Middle frontal gyrus (tissue), 1 donor: ENCODE results near the gene KAT8.

ENCODE experiments used
- DNase-seq: peaks from one replicate; pipeline ENCODE4 v3.0.0-alpha.2; 2015; ENCODE audit warnings: low spot score; ENCODE audit errors: extremely low spot score

Gene KAT8

DNA sequence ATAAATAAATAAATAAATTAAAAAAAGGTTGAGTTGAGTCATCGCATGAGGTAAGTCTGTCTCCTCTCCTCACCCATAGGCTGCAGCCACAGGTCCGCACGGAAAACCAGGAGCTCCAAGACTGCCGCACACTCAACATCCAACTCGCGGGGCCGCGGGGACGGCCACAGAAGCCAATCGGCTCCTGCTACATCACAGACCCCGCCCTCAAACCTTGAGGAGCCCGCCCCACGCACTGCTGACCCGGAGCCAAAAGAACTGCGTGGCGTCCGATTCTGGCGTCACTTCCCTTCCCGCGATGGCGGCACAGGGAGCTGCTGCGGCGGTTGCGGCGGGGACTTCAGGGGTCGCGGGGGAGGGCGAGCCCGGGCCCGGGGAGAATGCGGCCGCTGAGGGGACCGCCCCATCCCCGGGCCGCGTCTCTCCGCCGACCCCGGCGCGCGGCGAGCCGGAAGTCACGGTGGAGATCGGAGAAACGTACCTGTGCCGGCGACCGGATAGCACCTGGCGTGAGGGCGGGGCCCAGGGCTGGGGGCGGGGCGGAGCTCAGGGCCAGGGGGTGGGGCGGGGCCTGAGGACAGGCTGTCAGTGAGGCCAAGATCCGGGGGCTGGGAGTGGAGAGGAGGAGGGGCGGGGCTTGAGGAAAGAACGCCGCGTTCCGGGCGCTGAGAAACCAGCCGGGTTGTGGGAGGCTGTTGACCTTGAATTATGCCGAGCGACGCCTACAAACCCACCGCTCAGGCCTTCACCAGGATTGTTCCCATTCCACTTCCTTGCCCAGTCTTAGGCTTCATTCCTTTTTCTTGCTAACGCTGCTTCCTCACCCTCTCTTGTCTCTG, at the start of gene KAT8:
Gene KAT8, plus strand, starts transcription at position 281 of the 839 bp plus-strand sequence. Its CDS starts 18 bp downstream, at position 299.
- peak; percentile 97 for DNase-seq

DNA sequence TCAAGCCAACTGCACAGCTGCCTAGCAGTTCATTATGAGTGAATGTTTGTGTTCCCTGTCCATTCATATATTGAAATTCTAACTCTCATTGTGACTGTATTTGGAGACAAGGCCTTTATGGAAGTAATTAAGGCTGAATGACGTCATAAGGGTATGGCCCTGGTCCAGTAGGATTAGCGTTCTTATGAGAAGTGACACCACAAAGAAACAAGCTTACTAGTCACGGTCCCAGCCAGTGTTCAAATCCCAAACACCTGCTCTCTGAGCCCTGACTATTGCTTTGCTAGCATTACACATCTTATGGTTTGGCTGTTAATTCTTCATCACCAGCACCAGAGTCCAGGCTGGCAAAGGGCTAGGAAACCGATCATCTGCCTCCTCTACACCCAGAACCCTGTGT, 45.6 kb upstream of the KAT8 start:
- no peak for DNase-seq

DNA sequence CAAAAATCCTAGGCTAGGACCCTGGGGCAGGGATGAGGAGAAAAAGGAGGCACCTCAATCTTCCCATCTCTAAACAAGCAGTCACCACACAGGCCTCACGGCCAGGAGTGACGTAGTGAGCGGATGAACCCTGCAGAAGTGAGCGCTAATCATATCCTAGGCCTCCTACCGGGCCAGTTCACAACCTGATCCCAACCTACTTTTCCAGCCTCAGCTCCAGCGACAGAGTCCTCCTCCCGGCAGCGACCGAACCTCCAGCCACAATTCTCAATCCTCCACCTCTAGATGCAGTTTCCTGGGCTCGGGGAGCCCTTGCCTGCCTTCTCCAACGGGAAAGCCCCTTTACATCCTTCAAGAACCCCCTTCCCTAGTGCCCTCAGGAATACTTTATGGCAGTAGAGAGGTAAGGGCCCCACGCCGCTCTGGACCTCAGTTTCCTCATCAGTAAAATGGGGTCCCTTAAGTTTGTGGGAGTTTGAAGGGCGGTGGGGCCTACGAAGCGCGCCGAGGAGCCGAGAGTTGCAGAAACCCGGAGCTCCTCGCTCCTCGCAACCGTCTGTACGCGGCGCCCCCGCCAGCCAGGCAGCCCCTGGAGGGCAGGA, 44.8 kb upstream of the KAT8 start:
- no peak for DNase-seq

DNA sequence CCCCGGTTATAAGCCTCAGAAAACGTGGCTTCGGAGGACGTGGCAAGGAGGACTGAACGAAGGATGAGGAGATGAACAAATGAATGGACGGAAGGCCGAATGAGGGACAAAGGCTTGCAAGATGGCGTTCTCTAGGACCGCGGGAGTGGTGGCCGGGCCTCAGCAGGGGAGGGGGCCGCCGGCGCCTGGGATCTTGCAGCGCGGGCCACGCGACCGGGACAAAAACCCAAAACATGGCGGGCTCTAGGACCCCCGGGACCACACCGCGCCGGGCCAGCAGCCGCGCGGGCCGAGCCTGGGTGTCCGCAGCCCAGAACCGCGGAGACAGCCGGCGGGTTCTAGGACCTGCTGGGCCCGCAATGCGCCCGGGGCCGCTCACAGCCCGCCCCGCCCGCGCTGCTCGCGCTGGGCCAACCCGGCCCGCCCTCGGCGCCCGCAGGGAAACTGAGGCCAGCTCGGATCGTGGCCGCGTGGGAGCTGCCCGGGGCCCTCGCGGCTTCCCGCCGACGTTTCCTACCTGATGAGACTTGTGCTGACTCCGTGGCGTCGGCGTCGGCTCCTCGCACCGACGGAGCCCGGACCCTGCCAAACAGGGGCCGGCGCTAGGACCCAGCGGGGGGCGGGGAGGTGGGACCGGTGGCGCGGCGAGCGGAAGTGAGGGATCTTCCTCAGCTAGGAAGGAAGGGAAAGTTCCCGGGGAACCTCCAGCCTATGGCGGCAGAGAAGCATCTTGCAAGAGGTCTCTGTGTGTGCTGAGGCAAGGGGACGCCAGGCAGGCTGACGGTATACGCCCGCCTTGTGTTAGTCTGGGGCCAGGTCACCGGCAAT, 44.1 kb upstream of the KAT8 start:
- DNase-seq: peak; percentile 82

DNA sequence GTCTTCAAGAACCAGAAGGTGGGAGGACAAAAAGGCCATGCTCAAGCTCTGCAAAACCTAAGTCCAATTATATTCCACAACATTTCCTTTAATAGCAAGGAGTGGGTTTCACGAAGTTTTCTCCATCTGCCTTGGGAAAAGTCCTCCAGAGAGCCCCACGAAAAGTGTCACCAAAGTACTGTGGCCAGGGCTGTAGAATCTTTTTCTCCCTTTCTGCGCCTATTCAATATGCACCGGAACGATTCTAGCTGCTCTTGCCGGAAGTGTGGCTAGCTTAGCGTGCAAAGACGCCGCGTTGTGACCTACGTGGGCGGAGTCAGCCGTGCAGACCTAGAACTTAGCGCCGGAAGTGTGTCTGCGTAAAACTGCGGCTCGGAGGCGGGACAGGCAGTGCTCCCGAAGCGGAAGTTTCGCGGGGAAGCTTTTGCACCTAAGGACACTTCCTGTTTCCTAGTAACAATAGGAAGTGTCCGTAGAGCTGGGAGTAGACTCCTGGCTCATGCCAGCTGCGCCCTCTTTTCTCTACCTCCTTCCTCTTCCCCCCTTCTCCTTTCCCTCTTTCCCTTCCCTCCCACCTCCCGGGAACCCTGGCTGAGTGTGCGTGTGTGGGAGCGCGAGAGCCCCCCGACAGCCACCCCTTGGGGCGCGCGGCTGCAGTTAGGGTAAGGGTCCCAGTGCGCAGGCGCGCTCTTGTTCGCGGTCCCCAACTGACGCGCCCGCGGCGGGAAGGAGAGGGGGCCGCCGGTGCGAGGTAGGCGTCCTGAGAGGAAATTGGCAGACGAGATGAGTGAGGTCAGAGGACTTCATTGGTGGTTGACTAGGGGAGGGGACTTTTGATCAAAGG, 43.3 kb upstream of the KAT8 start, which contains the start of the genes ZNF646 and ZNF668:
Gene ZNF646, plus strand, starts transcription at position 453 of the 844 bp plus-strand sequence. CDS start 1,903 bp downstream, outside the sequence.
Gene ZNF668, minus strand, starts transcription at position 271 of the 844 bp plus-strand sequence. CDS start 9,781 bp downstream, outside the sequence.
- peak; percentile 100 for DNase-seq

DNA sequence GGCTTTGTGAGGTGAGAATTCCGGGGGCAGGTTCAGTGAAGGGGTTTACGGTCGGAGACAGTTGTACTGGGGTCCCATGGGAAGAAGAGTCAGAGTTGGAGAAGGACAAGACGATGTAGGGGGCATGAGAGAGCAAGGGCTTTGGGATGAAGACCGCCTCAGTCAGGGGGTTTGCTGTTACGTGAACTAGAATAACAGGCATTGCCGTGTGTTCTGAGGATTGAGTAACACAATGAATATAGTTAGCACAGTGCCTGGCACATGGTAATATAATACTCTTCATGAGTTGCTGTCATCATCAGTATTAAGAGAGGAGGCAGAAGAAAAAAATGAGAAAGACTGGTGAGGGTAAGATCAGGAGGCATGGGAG, 42.7 kb upstream of the KAT8 start:
- no peak for DNase-seq

DNA sequence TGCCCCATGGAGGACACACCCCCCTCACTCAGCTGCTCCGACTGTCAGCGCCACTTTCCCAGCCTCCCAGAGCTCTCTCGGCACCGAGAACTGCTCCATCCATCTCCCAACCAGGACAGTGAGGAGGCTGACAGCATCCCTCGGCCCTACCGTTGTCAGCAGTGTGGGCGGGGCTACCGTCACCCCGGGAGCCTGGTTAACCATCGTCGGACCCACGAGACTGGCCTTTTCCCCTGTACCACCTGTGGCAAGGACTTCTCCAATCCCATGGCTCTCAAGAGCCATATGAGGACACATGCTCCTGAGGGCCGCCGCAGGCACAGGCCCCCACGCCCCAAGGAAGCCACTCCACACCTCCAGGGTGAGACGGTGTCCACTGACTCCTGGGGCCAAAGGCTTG, 41.1 kb upstream of the KAT8 start:
- DNase-seq: no peak

DNA sequence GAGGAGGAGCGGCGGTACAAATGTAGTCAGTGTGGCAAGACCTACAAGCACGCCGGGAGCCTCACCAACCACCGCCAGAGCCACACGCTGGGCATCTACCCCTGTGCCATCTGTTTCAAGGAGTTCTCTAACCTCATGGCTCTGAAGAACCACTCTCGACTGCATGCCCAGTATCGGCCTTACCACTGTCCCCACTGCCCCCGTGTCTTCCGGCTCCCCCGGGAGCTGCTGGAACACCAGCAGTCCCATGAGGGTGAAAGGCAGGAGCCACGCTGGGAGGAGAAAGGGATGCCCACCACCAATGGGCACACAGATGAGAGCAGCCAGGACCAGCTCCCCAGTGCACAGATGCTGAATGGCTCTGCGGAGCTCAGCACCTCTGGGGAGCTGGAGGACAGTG, 40.4 kb upstream of the KAT8 start:
- DNase-seq: no peak

DNA sequence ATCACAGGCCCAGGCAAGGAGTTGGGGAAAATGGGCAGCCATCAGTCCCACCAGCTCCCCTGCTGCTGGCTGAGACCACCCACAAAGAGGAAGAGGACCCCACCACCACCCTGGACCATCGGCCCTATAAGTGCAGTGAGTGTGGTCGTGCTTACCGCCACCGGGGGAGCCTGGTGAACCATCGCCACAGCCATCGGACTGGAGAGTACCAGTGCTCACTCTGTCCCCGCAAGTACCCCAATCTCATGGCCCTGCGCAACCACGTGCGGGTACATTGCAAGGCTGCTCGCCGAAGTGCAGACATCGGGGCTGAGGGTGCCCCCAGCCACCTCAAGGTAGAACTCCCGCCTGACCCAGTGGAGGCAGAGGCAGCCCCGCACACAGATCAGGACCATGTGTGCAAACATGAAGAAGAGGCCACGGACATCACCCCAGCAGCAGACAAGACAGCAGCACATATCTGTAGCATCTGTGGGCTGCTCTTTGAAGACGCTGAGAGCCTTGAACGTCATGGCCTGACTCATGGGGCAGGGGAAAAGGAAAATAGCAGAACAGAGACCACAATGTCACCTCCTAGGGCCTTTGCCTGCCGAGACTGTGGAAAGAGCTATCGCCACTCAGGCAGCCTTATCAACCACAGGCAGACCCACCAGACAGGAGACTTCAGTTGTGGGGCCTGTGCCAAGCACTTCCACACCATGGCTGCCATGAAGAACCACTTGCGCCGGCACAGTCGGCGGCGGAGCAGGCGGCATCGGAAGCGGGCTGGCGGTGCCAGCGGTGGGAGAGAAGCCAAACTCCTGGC, 39.7 kb upstream of the KAT8 start:
- DNase-seq: no peak

DNA sequence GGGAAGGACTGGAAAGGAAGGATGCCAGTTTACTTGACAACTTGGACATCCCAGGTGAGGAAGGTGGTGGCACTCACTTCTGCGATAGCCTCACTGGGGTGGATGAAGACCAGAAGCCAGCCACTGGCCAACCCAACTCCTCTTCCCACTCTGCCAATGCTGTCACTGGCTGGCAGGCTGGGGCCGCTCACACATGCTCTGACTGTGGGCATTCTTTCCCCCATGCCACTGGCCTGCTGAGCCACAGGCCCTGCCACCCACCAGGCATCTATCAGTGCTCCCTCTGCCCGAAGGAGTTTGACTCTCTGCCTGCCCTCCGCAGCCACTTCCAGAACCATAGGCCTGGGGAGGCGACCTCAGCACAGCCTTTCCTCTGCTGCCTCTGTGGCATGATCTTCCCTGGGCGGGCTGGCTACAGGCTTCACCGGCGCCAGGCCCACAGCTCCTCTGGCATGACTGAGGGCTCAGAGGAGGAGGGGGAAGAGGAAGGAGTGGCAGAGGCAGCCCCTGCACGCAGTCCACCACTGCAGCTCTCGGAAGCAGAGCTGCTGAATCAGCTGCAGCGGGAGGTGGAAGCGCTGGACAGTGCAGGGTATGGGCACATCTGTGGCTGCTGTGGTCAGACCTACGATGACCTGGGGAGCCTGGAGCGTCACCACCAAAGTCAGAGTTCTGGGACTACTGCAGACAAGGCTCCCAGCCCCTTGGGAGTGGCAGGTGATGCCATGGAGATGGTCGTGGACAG, 38.7 kb upstream of the KAT8 start:
- DNase-seq: no peak

DNA sequence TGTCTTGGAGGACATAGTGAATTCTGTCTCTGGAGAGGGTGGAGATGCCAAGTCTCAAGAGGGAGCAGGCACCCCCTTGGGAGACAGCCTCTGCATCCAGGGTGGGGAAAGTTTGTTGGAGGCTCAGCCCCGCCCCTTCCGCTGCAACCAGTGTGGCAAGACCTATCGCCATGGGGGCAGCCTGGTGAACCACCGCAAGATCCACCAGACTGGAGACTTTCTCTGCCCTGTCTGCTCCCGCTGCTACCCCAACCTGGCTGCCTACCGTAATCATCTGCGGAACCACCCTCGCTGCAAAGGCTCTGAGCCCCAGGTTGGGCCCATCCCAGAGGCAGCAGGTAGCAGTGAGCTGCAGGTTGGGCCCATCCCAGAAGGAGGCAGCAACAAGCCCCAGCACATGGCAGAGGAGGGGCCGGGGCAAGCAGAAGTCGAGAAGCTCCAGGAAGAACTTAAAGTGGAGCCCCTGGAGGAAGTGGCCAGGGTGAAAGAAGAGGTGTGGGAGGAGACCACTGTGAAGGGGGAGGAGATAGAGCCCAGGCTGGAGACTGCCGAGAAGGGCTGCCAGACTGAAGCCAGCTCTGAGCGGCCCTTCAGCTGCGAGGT, 38.0 kb upstream of the KAT8 start:
- no peak for DNase-seq

DNA sequence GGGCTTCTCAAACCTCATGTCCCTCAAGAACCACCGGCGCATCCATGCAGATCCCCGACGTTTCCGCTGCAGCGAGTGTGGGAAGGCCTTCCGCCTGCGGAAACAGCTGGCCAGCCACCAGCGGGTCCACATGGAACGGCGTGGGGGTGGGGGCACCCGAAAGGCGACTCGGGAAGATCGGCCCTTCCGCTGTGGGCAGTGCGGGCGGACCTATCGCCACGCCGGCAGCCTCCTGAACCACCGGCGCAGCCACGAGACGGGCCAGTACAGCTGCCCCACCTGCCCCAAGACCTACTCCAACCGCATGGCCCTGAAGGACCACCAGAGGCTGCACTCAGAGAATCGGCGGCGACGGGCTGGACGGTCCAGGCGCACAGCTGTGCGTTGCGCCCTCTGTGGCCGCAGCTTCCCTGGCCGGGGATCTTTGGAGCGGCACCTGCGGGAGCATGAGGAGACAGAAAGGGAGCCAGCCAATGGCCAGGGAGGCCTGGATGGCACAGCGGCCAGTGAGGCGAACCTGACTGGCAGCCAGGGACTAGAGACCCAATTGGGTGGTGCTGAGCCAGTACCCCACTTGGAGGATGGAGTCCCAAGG, 37.3 kb upstream of the KAT8 start:
- no peak for DNase-seq

DNA sequence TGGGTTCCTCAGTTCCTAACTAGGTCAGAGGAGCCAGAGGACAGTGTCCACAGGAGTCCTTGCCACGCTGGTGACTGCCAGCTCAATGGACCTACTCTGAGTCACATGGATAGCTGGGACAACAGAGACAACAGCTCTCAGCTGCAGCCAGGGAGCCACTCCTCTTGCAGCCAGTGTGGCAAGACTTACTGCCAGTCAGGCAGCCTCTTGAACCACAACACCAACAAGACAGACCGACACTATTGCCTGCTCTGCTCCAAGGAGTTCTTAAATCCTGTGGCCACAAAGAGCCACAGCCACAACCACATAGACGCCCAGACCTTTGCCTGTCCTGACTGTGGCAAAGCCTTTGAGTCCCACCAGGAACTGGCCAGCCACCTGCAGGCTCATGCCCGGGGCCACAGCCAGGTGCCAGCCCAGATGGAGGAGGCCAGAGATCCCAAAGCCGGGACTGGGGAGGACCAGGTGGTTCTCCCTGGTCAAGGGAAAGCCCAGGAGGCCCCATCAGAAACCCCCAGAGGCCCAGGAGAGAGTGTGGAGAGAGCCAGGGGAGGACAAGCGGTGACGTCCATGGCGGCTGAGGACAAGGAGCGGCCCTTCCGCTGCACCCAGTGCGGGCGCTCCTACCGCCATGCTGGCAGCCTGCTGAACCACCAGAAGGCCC, 36.6 kb upstream of the KAT8 start:
- no peak for DNase-seq

DNA sequence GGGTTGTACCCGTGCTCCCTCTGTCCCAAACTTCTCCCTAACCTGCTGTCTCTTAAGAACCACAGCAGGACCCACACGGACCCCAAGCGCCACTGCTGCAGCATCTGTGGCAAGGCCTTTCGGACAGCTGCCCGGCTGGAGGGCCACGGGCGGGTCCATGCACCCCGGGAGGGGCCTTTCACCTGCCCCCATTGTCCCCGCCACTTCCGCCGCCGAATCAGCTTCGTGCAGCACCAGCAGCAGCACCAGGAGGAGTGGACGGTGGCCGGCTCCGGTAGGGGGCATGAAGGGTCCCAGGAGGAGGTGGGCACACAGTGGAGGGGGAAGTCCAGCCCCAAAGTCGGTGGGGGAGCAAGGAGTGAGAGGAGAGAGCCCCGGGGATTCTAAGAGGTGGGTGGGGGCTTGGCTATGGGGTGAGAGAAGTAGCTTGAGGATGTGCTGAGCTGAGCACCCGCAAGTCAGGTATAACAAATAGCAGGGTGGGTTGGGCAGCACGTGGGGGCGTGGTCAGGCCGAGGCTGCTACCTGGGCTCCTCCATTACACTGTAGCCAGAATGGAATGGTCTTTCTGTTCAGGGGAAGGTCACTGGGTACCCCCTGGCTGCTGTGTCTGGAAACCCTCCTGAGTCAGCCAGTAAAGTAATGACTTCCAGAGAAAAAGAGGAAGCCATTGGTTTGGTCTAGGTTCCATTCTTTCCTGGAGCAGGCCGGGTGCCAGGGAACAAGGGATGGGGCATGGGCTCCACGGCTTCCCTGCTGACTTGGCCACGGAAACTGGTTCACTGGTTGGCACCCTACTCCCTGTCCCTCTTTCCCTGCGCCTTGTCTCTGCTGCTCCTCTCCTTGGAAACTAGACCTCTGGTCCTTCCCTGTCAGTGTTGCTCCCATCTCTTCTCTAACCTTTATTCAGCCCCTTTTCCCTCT, 35.8 kb upstream of the KAT8 start:
- no peak for DNase-seq

DNA sequence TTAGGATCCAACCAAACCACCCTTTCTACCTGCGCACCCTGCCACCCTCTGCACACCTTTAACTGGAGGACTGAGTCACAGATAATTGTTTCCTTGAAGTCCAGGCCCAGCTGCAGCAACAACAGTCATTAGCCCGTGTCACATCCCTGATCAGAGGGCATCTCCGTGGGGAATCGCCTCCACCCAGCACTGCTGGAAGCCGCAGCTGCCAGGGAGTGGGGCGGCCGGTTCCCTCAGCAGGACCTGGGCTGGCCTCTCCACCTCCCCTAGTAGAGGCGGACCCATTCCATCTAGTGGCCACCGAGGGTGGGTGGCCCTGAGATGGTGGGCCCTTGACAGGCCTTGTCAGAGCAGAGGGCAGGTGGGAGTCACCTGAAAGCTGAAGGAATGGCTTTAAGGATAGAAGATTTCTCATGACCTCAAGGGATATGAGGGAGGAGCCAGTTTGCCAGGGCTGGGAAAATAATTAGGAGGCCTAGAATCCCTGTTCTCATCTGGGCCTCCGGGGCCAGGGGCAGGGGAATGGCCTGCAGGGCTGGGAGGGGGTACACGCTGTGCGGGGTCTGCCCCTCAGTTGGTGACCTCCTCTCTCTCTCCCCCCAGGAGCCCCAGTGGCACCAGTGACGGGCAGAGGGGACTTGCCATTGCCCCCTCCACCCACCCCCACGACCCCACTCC, 35.0 kb upstream of the KAT8 start:
- no peak for DNase-seq

DNA sequence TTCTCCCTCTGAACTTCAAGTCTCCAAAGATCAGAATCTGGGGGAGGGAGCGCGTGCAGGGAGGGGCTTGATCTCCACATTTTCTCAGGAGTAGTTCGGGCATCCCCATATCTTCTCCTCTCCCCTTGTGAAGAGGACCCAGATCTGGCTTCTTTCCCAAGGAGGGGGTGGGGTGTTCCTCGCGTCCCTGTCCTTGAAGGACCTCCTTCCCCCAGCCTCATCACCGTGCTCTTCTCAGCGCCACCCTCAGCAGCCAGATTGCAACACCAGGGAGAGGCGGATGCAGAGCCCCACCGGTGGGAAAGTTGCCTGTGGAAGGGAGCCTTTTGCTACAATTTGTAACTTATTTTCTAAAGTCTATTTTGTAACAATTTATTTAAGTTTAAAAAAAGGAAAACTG, 34.4 kb upstream of the KAT8 start:
- no peak for DNase-seq
